Left lobe of liver (tissue), 2 donors: Measurements from ENCODE around the gene FN3KRP. TPM values are rescaled to one million over a fixed set of nuclear protein-coding genes. Genes with fewer than 3 reads are reported as not detected.
A peak's percentile ranks its signal among the peaks of the same experiment; 100 is the strongest.
"Not testable (repeated sequence)": the region's sequence is repeated elsewhere in the genome, so short reads cannot be mapped to it uniquely, and the experiment has no call there.

Experiments used
- ATAC-seq: fragments of 200-7000 bp; cut with Tn5 transposase; one replicate; pipeline ENCODE4 v1.9.1; 2020; ENCODE audit warnings: mild to moderate bottlenecking, moderate library complexity
- DNase-seq: peaks from one replicate; pipeline ENCODE4 v3.0.0-alpha.2; 2020; ENCODE audit warnings: low spot score
- total RNA-seq: library from RNA; stranded (reverse); gene quantifications from one replicate; pipeline ENCODE4 v1.2.1, GENCODE V29; 2021
- donor health status: DM: no; HTN: no; CAD: no; lungs with moderate emphysema.
- donor health status: DM: no; HTN: yes; CAD: no.

Gene FN3KRP
- total RNA-seq, 1 donor from 2014 or later: 14.0 TPM

DNA sequence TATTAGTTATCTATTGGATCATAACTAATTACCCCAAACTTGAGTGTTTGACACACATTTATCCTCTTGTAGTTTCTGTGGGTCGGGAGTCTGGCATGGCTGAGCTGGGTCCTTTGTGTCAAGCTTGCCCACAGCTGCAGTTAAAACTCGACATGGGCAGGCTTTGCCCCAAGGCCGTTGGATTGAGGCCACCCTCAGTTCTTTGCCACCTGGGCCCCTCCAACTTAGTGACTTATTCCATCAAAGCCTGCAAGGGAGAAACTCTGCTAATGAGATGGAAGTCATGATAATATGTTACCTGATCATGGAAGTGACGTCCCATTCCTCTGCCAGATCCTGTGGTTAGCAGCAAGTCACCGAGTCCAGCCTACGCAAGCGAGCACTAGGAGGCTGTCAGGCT is 52.5 kb downstream of the FN3KRP start:
- ATAC-seq: no peak
- no peak for DNase-seq

DNA sequence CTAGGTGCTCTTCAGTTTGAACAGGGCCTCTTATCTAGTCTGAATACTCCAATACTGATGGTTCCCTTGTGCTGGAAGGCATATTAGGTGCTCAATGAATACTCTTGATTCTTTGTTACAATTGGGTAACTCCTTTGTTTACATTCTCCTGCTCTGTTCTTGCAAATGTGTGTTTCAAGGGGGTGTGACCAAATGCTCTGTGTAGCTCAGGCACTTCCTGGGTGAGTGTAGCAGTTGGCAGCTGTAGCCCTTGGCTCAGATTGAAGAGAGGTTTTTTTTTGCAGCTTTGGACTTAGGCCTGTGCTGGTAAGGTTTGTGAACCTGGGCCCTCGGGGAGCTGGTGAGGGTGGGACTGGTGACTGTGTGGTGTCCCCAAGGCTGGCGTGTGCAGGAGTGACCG is 55.5 kb downstream of the FN3KRP start:
- DNase-seq (peak; percentile 84), ATAC-seq (peak; percentile 83)

DNA sequence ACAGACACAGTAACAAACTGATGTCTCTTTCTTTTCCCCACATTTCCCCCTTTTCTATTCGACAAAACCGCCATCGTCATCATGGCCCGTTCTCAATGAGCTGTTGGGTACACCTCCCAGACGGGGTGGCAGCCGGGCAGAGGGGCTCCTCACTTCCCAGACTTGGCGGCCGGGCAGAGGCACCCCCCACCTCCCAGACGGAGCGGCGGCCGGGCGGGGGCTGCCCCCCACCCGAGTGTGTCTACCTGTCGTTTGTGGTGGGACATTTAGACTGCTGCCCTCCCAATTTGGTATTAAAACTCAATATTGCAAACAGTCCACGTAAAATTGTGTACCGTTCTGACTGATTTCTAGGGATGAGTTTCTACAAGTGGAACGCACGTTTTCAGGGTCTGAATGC is 58.0 kb downstream of the FN3KRP start:
- not testable (repeated sequence) for DNase-seq, ATAC-seq

DNA sequence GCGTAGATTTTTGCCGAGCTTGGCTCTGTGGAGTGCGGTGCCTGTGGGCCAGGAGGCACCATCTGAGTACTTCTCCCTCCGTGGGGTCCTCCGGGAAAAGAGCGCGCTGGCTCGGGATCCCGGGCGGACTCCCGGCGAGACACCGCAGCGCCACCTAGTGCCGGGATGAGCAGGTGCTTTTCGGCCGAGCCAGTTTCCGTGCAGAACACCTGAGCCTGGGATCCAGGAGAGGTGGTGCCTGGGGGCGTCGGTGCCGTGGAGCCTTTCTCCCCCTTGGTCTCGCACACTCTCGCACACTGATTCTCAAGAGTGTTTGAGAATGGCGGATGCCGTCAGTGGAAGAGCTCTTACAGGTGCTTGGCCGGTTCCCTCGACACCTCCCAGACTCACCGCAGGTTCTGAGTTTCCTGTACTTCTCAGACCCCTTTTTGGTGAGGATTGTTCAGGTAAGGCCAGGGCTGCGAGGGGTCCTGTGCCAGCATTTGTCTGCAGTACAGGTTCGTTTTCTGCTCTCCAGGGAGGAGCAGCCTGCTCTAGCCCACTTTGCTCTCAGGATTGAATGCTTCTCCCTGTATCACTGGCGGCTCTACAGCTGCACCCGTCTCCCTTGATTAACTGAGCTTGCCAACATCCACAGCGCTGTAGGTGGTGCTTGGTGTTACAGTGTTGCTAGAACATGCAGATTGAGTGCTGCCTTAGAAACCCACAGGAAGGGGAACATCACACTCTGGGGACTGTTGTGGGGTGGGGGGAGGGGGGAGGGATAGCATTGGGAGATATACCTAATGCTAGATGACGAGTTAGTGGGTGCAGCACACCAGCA is 58.7 kb downstream of the FN3KRP start:
- ATAC-seq (peak; percentile 65), DNase-seq (peak; percentile 73)

DNA sequence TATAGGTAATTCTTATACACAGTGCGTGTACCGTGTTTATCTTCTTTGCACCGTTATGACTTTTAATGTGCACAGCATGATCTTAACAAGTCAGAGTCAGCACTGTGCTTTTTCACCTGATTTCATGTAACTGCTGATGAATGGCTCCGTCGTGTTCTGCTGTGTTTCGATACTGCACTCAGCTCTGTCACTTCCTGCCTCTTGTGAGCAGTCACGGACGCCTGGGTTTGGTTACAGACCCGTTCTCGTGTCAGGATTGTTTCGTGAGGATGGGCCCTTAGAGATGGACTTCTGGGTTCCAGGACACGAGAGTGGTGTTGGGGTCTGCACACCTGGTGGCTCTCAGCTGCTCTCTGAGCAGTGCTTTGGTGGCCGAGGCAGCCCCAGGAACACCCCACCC is 59.9 kb downstream of the FN3KRP start:
- ATAC-seq (no peak), DNase-seq (no peak)

Other genes starting within 250 kb of the FN3KRP start
- gene FOXK2, start 197.0 kb upstream of the FN3KRP start, total RNA-seq: 16.2 TPM
- gene WDR45B, start 68.3 kb upstream of the FN3KRP start, total RNA-seq: 26.6 TPM
- 12.9 TPM for gene RAB40B, start 18.0 kb upstream of the FN3KRP start, total RNA-seq
- 64.1 TPM for gene FN3K, start 18.9 kb downstream of the FN3KRP start, total RNA-seq
- gene TBCD, start 35.4 kb downstream of the FN3KRP start, total RNA-seq: 46.2 TPM
- gene ZNF750, start 123.3 kb downstream of the FN3KRP start, total RNA-seq: 0.08 TPM